ENCODE results near the gene FGF12. TPM values are rescaled to one million over a fixed set of nuclear protein-coding genes. Genes with fewer than 3 reads are reported as not detected.

Gene FGF12
- total RNA-seq, 1 experiment from 2014 or later, result 9.7 TPM

- DNase-seq, result no peak
- no peaks in the 10 kb centered on the region for H3K36me3 Mint-ChIP-seq (ENCODE audit: insufficient read depth, unreplicated experiment)
- TF ChIP-seq CTCF (IDR thresholded peaks at IDR 0.05; ENCODE audit: unreplicated experiment), result no peak
- BruUV-seq (replicated peaks), result no TSS peak
- no peak overlapping the region for H3K4me3 Mint-ChIP-seq (ENCODE audit: low read depth, unreplicated experiment)
- H3K27me3 Mint-ChIP-seq (ENCODE audit: unreplicated experiment), result no peaks in the 10 kb centered on the region
- CTCF ChIA-PET, result interaction anchor here (0.7 kb wide), 4 partner anchors 12 to 609 kb away, joined by 3 to 4 read pairs (median 3); no protein-coding TSS in a partner anchor
- H3K27ac Mint-ChIP-seq (ENCODE audit: unreplicated experiment), result no peak overlapping the region
- intact Hi-C loops (cut with micrococcal nuclease; ENCODE audit: unreplicated experiment), result no loop called here
- no peaks in the 10 kb centered on the region for H3K4me1 Mint-ChIP-seq (ENCODE audit: low read depth, unreplicated experiment)
- H3K9me3 Mint-ChIP-seq (ENCODE audit: low read depth, unreplicated experiment), result no peaks in the 10 kb centered on the region
Observed at GRCh38 chr3:192373032-192373431, 354.3 kb downstream of the FGF12 start.

GRCh38 chr3:192372616-192373015 lies 354.7 kb downstream of the FGF12 start:
- Mint-ChIP-seq H3K9me3 (ENCODE audit: low read depth, unreplicated experiment) (no peaks in the 10 kb centered on the region), H3K27ac (ENCODE audit: unreplicated experiment) (no peak overlapping the region), H3K4me3 (ENCODE audit: low read depth, unreplicated experiment) (no peak overlapping the region), H3K36me3 (ENCODE audit: insufficient read depth, unreplicated experiment) (no peaks in the 10 kb centered on the region), H3K4me1 (ENCODE audit: low read depth, unreplicated experiment) (no peaks in the 10 kb centered on the region), H3K27me3 (ENCODE audit: unreplicated experiment) (no peaks in the 10 kb centered on the region)
- CTCF ChIA-PET, result interaction anchor here (0.7 kb wide), 3 partner anchors 9 to 265 kb away, joined by 3 read pairs; no protein-coding TSS in a partner anchor
- BruUV-seq (replicated peaks), result no TSS peak
- intact Hi-C loops (cut with micrococcal nuclease; ENCODE audit: unreplicated experiment), result no loop called here
- TF ChIP-seq CTCF (IDR thresholded peaks at IDR 0.05; ENCODE audit: unreplicated experiment), result no peak
- no peak for DNase-seq

- BruUV-seq (replicated peaks), result no TSS peak
- DNase-seq, result no peak
- H3K27me3 Mint-ChIP-seq (ENCODE audit: unreplicated experiment), result no peaks in the 10 kb centered on the region
- no peaks in the 10 kb centered on the region for H3K36me3 Mint-ChIP-seq (ENCODE audit: insufficient read depth, unreplicated experiment)
- no peaks in the 10 kb centered on the region for H3K9me3 Mint-ChIP-seq (ENCODE audit: low read depth, unreplicated experiment)
- H3K4me3 Mint-ChIP-seq (ENCODE audit: low read depth, unreplicated experiment), result no peak overlapping the region
- no peak overlapping the region for H3K27ac Mint-ChIP-seq (ENCODE audit: unreplicated experiment)
- intact Hi-C loops (cut with micrococcal nuclease; ENCODE audit: unreplicated experiment), result no loop called here
- CTCF ChIA-PET, result interaction anchor here (0.7 kb wide), 1 partner anchor 8 kb away, joined by 3 read pairs; no protein-coding TSS in a partner anchor
- H3K4me1 Mint-ChIP-seq (ENCODE audit: low read depth, unreplicated experiment), result no peaks in the 10 kb centered on the region
- no peak for TF ChIP-seq CTCF (IDR thresholded peaks at IDR 0.05; ENCODE audit: unreplicated experiment)
Observed at GRCh38 chr3:192371870-192372400, 355.4 kb downstream of the FGF12 start.

- no peak overlapping the region for H3K27ac Mint-ChIP-seq (ENCODE audit: unreplicated experiment)
- H3K27me3 Mint-ChIP-seq (ENCODE audit: unreplicated experiment), result no peaks in the 10 kb centered on the region
- no TSS peak for BruUV-seq (replicated peaks)
- TF ChIP-seq CTCF (IDR thresholded peaks at IDR 0.05; ENCODE audit: unreplicated experiment), result no peak
- peaks cover 14% of the 10 kb centered on the region for H3K4me1 Mint-ChIP-seq (ENCODE audit: low read depth, unreplicated experiment)
- no peaks in the 10 kb centered on the region for H3K9me3 Mint-ChIP-seq (ENCODE audit: low read depth, unreplicated experiment)
- CTCF ChIA-PET, result no interaction called here
- no peak for DNase-seq
- H3K36me3 Mint-ChIP-seq (ENCODE audit: insufficient read depth, unreplicated experiment), result no peaks in the 10 kb centered on the region
- intact Hi-C loops (cut with micrococcal nuclease; ENCODE audit: unreplicated experiment), result no loop called here
- no peak overlapping the region for H3K4me3 Mint-ChIP-seq (ENCODE audit: low read depth, unreplicated experiment)
Observed at GRCh38 chr3:192367616-192368015, 359.7 kb downstream of the FGF12 start.

Measured in Calu3 (cell line).